WERI-Rb-1 (cell line): ENCODE data around the gene SPOCD1.

ENCODE experiments used
- DNase-seq: peaks from one replicate; pipeline ENCODE4 v3.0.0-alpha.2; 2020
- H3K27ac ChIP-seq: fragments of 250-450 bp; sonication (Bioruptor Pico); 2 replicates; pipeline ENCODE4 v1.5.1; 2020; ENCODE audit warnings: mild to moderate bottlenecking, moderate library complexity
- H3K27me3 ChIP-seq: fragments of 250-450 bp; sonication (Bioruptor Pico); 2 replicates; pipeline ENCODE4 v1.5.1; 2021; ENCODE audit warnings: mild to moderate bottlenecking, low read depth, moderate library complexity; ENCODE audit not compliant: insufficient read depth, severe bottlenecking
- H3K36me3 ChIP-seq: fragments of 250-450 bp; sonication (Bioruptor Pico); 2 replicates; pipeline ENCODE4 v1.5.1; 2020; ENCODE audit warnings: mild to moderate bottlenecking, moderate library complexity
- H3K4me3 ChIP-seq: 2 replicates; pipeline ENCODE4 v1.5.1; 2011; ENCODE audit warnings: low read depth, mild to moderate bottlenecking, control low read depth, low read length
- H3K9me3 ChIP-seq: fragments of 250-450 bp; sonication (Bioruptor Pico); 2 replicates; pipeline ENCODE4 v1.5.1; 2021; ENCODE audit warnings: mild to moderate bottlenecking, moderate library complexity; ENCODE audit not compliant: severe bottlenecking
- TF ChIP-seq, protein P1 (sequence below): IDR thresholded peaks from 2 replicates; pipeline ENCODE4 v1.5.1; 2011; ENCODE audit warnings: low read depth, mild to moderate bottlenecking, control low read depth, inconsistent platforms, low read length

Gene SPOCD1

DNA sequence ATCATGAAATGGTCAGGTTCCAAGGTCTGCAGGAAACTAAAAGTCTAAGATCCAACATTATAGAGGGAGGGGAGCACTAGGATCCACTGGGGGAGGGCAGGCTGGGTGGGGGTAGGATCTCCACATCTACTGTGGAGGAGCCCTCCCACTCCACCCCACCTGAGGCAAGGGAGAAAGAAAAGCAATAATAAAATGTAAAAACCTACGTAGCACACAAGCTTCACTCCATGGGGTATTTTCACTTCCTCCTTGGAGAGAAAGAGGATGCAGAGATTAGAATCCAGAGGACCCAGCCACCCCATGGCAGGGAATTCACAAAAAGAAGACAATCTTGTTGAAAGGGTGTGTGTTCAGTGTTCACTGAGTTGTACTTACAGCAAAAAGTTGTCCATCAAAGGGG is 14.4 kb downstream of the SPOCD1 start:
- no peak overlapping the region for H3K27ac ChIP-seq
- no peaks in the 10 kb centered on the region for H3K9me3 ChIP-seq
- no peaks in the 10 kb centered on the region for H3K36me3 ChIP-seq
- no peak overlapping the region for H3K4me3 ChIP-seq
- TF ChIP-seq, protein P1, sequence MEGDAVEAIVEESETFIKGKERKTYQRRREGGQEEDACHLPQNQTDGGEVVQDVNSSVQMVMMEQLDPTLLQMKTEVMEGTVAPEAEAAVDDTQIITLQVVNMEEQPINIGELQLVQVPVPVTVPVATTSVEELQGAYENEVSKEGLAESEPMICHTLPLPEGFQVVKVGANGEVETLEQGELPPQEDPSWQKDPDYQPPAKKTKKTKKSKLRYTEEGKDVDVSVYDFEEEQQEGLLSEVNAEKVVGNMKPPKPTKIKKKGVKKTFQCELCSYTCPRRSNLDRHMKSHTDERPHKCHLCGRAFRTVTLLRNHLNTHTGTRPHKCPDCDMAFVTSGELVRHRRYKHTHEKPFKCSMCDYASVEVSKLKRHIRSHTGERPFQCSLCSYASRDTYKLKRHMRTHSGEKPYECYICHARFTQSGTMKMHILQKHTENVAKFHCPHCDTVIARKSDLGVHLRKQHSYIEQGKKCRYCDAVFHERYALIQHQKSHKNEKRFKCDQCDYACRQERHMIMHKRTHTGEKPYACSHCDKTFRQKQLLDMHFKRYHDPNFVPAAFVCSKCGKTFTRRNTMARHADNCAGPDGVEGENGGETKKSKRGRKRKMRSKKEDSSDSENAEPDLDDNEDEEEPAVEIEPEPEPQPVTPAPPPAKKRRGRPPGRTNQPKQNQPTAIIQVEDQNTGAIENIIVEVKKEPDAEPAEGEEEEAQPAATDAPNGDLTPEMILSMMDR: no peak
- DNase-seq: no peak
- H3K27me3 ChIP-seq: no peaks in the 10 kb centered on the region

DNA sequence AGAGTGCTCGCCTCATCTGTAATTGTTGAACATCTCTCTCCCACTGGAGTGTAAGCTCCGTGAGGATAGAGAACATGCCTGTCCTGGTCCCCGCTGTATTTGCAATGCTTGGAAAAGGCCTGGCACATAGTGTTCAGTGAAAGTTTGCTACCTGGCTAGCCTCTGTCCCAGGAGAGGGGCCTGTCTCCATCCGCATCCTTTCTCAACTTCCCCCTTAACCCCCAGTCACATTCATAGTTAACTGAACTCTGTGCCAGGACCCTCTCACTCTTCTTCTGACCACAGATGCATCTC is 15.2 kb downstream of the SPOCD1 start:
- no peak overlapping the region for H3K4me3 ChIP-seq
- no peak for DNase-seq
- no peaks in the 10 kb centered on the region for H3K27me3 ChIP-seq
- H3K9me3 ChIP-seq: no peaks in the 10 kb centered on the region
- no peak overlapping the region for H3K27ac ChIP-seq
- TF ChIP-seq, protein P1: no peak
- H3K36me3 ChIP-seq: no peaks in the 10 kb centered on the region

DNA sequence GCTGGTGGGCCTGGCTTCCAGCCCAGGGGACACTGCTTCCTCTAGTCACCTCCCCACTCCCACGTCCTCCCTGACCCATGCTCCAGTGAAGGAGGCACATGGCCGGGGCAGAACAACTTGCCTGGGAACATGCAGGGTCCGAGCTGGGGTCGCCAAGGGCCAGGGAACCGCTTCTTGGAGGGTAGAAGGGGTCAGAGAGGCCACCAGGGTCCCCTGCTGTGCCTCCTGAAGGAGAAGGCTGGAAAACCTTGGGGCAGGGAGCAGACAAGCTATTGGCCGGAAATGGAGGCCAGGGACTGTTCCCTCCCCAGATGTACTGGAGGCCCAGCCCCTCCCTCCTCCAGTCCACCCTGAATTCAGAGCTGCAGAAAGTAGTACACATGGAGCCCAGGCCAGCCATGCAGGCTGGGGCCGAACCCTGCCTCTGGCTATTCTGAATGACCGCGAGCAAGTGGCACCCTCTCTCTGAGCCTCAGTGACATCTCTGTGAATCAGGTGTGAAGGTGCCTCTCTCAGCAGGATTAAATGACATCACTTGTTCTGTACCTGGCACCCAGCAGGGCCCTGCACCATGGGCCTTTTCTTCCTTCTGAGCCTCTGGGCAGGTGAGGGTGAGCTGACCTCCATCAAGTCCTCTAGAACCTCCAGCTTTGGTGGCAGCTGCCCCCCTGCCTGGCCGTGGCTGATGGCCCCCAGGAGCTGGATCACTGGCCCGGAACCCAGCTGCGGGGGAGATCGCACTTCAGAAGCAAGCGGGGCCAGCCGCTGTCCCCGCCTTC is 15.7 kb downstream of the SPOCD1 start:
- TF ChIP-seq, protein P1: no peak
- no peak overlapping the region for H3K4me3 ChIP-seq
- H3K27ac ChIP-seq: no peak overlapping the region
- no peaks in the 10 kb centered on the region for H3K27me3 ChIP-seq
- DNase-seq: peak; percentile 9
- no peaks in the 10 kb centered on the region for H3K9me3 ChIP-seq
- no peaks in the 10 kb centered on the region for H3K36me3 ChIP-seq

DNA sequence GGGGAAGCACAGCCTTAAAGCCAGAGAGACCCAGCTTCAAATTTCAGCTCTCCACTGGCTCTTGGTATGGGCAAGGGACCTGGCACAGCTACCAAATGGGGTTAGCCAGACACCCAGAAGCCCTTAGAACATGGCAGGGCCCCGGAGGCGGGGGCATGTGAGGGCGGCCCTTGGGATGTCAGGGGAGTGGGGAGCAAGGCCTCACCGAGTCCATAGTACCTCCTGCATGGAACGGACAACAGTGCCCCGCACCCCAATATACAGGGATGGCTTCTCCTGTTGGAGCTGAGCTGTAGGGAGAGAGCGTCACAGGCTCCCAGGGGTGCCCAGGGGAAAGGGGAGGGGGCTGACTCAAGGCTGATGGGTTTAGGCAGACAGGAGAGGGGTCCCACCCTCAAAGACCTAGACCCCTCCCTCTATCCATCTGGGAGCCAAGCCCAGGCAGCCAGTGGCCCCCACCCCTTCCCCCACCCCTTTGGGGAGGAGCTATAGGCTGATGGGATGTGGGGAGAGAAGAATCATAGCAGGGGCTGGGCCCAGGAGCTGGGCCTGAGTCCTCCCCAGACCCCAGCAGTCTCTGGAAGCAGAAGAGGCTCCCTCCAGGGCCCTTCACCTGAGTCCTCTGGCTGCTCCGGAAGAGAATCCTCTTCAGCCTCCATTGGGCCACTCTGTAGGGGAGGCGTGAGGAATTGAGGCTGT is 16.5 kb downstream of the SPOCD1 start:
- no peaks in the 10 kb centered on the region for H3K9me3 ChIP-seq
- DNase-seq: peak; percentile 52
- H3K27me3 ChIP-seq: no peaks in the 10 kb centered on the region
- TF ChIP-seq, protein P1: no peak
- H3K4me3 ChIP-seq: no peak overlapping the region
- H3K36me3 ChIP-seq: no peaks in the 10 kb centered on the region
- peak overlapping the region; percentile 31 for H3K27ac ChIP-seq

DNA sequence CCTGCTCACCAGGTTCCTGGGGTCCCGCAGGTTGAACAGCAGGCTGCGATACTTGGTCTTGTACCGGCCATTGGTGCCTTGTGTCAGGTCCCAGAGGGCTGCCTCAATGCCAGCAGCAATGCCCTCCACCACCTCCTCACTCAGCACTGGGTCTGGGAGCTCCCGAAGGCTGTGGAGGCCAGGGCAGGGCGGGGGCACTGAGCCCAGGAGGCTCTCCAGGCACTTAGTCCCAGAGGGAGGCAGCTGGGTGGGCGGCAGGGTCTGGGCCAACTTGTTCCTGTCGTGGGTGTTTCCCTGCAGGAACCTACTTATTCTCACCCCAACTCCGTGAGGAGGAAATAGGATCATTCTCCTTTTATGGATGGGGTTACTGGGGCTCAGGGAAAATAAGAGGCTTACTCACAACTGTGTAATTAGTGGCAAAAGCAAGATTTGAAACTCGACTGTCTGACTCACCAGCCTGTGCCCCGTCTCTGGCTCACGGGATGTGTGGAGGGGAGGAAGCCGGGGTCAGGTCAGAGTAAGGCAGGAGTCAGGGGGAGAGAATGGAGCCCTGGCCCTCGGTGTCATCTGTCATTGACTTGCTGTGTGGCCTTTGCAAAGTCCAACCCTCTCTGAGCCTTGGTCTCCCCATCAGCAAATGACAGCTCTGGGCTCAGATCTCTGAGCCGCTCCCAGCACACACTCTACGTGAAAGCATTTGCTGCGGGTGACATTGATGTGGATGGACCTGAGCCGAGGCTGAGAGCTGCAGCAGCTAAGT is 17.2 kb downstream of the SPOCD1 start:
- Histone ChIP-seq H3K4me3 (peak overlapping the region; percentile 37), H3K36me3 (no peaks in the 10 kb centered on the region)
- peak; percentile 79 for DNase-seq

More for the DNA sequence above, 17.2 kb downstream of the SPOCD1 start:
- H3K27me3 ChIP-seq: no peaks in the 10 kb centered on the region
- no peaks in the 10 kb centered on the region for H3K9me3 ChIP-seq
- H3K27ac ChIP-seq: peak overlapping the region; percentile 32
- TF ChIP-seq, protein P1: no peak
